GM18499 (cell line): ENCODE data around the gene IRF2.

Source experiments
- ATAC-seq: cut with Tn5 transposase; IDR thresholded peaks from one replicate; pipeline ENCODE4 v1.9.1; 2021; ENCODE audit warnings: moderate number of reproducible peaks; ENCODE audit not compliant: insufficient read depth, unreplicated experiment

Gene IRF2

DNA sequence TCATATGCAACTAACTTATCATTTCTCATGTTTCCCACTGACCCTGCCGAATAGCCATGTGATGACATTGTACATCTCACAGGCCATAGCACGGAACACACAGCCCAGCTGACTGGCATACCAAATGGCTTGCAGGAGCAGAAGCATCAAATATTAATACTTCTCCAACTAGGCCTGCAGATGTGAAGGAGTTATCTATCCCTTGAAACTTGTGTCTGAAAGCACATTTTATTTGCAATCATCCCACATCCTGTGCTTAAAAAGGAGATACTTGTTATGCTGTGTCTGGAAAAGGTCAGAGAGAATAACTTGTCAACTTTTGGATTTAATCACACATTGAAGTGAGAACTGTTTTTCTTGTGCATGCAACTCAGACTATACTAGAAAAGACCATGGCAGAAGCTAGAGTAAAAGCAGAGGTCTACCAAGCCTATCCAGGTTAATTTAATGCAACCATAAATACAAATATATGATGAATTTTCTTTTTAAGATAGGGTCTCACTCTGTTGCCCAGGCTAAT lies 100.4 kb downstream of the IRF2 start:
- no peak for ATAC-seq

DNA sequence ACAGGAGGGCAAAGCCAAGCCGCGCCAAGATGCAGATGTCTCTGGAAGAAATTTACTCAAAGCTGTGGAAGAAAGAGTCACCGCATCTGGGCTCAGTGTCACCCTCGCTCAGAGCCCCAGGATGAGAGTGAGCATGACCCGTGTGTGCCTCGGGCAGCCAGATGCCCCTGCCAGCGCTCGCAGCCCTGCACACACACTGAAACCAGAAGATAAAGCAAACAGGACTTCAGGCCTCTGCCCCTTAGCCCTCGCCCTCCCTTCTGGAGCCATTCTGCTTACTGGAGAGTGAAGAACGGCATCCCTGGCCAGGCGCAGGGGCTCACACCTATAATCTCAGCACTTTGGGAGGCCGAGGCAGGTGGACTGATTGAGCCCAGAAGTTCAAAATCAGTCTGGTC lies 103.0 kb downstream of the IRF2 start:
- no peak for ATAC-seq

DNA sequence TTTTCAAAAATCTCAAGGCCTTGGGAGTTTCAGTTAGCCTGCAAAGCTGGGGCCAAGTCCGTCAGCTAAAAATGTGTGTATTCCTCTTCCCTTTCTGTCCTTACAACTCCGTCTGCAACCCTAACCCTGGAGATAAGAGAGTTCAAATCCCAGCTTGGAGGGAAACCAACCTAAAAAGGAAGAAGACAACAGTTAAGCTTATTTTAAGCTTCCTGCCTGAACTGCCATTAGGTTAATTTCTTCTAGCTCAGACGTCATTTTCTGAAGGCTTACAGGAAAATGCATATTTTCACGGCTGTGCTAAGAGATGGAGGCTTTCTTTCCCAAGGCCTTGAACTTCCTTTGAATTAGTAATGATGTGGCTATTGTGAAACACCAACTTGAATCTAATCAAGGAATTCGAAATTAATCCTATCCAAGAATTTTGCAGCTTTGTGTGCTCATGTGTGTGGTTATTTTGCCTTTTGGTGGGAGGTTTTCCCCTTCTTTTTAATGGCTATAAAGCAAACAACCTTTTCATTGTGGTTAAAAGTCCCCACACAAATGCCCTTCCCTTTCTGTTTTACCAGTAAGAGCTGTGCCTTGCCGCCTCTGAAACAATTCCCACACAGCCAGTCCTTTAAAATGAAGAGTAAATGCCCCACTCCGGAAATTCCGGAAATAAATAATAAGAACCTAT lies 103.5 kb downstream of the IRF2 start:
- ATAC-seq: no peak

DNA sequence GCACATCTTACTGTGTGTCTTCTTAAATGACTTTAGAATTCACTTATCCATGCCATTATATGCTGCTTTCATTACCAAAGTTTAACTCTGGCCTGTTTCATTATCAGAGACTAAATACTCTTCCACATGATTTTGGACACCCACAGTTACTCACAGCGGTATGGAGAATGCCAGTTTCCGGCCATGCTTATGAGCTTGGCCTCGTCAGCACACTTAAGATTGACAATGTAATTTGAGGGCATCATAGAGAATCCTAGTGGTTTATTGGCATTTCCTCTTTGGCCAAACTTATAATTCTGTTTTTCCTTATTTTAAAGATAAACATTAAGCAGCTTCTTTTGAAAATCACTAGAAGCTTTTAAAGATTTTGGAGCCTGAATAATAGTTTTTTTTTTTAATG lies 104.5 kb downstream of the IRF2 start:
- no peak for ATAC-seq

DNA sequence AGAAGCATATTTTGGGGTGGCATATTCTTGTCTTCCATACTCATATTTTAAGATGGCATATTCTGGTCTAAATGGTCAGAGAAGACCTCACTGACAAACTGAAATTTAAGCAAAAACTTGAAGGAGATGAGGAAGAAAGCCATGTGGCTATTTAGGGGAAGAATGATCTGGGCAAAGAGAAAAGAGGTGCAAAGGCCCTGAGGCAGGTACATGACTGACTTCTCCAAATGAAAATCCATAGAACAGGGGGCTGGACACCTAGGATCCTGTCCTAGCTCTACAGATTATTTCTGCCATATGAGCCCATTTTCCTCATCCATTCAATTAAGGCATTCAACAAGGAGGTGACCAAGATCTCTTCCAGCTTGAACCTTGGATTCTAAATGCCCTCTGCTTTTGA lies 105.6 kb downstream of the IRF2 start:
- ATAC-seq: no peak

DNA sequence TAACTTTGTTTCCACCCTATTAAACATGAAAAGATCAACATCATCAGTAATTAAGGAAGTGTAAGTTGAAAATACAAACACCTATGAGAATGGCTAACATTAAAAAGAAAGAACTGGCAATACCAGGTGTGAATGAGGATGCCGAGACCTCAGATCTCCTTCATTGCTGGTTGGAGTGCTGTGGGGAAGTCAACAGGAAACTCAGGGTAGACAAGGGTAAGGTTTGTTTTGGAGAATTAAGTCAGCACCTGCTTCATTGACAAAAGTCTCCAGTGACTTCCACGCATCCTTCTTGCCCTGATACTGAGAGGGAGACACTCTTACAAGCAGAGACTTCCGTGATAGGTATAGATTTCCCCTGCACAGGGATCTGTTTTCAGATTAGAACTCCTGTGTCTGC lies 106.1 kb downstream of the IRF2 start:
- ATAC-seq: no peak

DNA sequence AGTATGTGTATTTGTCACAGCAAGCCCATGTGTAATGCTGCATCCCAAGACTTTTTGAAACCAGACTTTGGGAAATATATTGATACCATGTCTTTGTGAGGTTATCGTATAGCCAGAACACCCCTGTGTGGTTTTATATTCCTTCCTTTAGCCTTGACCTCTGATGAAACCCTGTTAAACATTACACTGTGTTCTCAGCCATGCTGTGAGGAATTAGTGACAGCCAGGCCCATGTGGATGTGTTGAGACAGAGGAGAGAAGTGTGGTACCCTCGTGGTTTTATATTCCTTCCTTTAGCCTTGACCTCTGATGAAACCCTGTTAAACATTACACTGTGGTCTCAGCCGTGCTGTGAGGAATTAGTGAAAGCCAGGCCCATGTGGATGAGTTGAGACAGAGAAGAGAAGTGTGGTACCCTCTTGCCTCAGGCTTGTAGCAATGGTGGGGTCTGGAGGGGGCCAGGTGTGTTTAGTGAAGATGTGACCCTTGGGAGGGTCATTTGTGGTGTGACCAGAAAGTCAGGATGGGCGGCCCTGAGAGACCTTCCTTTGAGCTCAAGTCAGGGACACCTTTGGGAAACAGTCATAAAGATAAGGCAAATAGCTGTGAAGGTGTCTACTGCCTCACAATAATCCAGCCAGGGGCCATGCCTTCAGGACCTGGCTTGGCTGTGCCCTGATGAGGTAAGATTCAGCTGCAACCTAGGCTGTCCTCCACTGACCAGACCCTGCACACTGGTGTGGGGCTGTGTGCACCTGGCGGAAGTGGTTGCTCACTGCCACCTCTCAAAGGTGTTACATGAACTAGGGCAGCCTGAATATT lies 110.0 kb downstream of the IRF2 start:
- no peak for ATAC-seq

DNA sequence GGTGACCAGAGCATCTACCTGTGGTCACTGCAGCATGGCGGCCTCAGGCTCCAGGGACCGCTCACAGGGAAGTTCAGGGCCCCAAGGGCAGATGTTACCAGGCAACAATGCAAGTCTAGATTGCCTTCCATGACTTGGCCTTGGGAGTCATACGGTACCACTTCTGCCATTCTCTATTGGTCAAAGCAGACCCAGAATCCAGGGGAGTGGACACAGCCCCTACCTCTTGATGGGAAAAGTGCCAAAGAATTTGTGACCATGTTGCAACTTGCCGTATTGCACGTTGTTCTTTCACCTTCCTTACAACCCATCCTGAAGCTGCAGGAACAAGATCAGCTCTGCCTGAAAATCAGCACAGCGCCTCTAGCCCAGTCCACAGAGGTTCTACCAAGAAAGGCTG lies 111.1 kb downstream of the IRF2 start:
- ATAC-seq: no peak

DNA sequence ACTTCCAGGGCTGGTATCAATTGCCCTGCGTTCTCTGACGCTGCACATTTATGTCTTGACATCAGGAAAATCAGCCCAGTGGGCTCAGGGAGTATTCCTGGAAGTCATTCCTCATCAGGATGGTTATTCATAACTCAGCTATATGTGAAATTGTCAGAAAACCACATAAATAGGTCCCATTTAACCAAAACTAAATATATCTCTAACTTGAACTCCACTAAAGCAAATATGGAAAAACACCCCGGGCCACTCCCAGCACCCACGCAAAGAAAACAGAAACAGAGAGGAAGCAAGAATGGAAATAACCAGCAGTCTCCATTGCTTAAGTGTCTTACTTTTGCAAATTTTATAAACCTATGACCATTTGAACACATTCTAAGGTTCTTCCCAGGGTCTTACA lies 112.0 kb downstream of the IRF2 start:
- no peak for ATAC-seq

DNA sequence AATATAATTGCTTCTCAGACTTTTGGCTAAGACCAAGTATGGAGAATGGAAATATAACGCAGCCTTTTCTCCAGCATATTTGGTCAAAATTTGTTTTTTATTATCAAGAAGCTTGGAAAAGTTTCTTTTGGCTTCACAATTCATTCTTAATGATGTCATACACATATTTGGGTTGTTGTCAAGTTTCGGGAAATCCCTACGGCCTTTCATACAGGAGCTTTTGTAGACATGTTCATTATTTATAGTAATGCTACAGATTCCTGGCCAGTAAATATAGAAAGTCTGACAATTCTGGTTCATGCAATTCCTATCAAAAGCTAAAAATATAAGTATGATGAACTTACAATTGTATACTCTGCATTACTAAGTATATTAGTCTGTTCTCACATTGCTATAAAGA lies 112.9 kb downstream of the IRF2 start:
- no peak for ATAC-seq

DNA sequence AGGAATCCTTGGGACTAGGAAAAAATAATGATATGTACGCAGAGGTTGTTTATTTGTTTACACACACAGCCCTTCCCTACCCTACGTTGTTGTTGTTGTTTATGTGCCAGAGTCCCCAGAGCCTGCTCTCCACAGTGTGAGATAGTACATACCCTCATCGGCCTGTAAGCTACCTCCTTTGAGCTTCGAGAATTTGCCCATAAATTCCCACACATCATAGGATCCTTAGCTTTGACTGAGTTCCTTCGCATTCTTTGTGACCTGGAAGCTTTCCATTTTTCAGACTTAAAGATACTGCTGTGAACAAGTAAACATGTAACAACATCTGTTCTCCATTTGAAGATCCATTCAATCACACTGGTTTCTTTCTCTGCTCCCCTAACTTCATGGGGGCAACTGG lies 114.5 kb downstream of the IRF2 start:
- no peak for ATAC-seq

DNA sequence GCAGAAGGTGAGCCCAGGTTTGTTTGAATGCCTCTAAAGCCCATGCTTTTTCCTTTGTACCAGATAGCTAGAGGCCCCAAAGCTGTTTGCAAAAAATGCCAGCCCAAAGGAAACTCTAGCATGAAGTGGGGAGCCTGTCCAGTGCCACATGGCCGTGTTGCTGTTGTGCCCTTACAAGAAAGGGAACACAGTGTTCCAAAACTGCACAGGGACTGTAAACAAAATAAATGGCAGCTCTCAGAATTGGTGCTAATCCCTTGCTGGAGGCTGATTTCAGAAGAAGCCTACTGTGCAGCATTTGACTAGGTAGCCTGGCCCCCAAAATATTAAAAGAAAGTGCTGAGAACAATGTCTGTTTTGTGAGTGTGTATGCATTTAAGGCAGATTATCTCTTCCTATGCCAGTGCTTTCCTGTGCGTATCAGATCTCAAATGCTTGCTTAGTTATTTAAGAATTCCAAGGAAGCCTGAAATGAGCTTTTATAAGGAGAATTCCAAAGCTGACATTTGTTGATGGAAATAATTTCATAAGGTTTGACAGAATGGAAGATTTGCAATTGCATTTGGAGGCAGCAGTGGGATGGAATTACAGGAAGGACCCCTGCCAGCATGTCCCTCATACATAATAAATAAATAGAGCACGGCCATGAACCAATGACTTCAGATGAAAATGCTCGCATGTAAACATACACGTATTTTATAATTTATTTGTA lies 115.7 kb downstream of the IRF2 start:
- no peak for ATAC-seq

DNA sequence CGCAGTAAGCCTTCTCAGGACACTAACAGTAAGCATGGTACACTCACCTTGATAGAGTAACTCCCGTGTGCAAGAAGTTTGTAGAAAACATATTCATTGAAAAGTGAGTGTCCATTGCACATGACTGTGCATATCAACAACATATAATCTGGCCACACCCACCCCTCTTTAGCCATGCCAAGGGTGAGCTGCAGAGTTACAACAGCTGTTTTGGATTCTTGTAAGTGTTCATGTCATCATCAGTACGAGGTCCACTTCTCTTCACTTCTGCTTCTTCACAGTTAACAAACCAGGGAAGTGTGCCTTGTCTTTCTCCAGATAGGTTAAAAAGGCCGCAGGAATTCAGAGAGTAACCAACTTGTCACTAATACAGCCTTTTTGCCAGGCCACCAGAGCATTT lies 116.6 kb downstream of the IRF2 start:
- no peak for ATAC-seq

DNA sequence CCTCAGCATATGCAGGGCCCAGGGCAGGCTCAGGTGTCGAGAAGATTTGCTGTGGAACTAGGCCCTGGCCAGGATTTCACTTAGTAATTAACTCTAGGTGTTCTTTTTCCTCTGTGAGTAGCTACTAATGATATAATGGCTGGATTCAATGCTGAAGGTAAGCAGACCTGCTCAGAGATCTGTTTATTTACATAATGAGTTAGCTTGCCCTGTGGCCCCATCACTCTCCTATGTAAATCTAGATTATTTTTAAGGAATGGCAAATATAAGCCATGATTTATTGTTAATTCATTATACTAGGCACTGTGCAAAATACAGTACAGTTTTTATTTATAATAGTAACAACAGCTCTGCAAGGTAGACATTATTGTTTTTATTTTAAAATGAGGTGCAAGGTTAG lies 117.2 kb downstream of the IRF2 start:
- no peak for ATAC-seq

DNA sequence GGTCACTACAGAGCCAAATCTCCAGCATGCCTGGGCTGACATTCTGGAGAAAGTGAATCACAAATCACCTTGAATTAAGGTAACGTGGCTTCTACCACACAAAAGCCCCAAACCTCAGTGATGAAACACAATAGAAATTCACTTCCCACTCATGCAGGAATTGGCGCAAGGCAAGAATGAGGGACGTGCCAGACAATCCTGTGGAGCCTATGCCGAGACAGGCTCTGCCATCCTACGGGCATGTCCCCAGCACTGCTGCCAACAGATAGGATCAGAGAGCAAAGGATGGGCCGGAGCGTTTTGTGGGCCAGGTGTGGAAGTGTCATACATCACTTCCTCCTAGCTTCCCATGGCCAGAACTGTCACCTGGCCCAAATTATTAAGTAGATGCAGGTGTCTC lies 118.0 kb downstream of the IRF2 start:
- ATAC-seq: no peak

DNA sequence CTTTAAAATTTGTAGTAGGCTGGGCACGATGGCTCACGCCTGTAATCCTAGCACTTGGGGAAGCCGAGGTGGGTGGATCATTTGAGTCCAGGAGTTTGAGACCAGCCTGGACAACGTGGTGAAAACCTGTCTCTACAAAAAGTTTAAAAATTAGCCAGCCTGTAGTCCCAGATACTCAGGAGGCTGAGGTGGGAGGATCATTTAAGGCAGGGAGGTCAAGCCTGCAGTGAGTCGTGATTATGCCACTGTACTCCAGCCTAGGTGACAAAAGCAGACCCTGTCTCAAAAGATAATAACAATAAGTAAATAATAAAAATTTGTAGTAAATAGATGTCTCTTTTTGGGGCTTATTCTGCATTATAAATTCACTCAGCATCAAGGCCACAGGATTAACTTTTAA lies 118.5 kb downstream of the IRF2 start:
- no peak for ATAC-seq

DNA sequence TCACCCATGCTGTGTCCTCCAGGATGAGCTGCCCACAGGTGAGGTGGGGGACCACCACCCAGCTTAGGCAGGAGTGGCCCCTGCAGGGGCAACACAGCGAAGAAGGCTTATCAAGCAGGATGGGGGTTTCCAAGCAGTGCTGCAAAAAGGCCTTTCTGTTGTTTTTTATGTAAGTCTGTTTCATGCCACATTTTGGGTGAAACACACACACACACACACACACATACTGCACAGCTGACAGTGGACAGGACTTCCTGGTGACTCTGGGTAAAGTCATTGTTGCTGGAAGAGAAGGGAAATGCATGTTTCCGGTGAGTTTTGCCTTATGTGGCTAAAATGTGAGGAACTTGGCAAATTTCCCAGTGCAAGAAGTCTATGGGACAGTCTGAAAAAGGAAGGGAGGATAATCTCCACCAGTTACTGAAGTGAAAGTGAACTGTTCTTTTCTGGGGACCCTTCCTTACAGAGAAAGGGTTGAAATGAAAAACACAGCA lies 119.2 kb downstream of the IRF2 start:
- no peak for ATAC-seq

DNA sequence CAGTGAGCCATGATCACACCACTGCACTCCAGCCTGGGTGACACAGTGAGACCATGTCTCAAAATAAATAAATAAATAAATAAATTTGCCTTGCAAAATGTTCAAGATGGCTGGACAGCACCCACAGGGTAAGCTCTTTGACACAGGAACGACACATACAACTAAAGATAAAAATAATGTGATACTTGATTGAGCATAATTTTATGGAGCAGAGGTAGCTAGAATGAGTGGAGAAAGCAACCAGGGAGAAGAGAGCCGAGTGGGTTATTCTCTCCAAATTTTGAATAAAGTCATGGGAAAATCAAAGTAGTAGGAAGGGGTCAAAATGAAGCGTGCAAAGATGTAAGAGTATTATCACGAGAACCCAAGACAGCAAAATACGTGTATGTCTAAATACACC lies 121.5 kb downstream of the IRF2 start:
- ATAC-seq: no peak

DNA sequence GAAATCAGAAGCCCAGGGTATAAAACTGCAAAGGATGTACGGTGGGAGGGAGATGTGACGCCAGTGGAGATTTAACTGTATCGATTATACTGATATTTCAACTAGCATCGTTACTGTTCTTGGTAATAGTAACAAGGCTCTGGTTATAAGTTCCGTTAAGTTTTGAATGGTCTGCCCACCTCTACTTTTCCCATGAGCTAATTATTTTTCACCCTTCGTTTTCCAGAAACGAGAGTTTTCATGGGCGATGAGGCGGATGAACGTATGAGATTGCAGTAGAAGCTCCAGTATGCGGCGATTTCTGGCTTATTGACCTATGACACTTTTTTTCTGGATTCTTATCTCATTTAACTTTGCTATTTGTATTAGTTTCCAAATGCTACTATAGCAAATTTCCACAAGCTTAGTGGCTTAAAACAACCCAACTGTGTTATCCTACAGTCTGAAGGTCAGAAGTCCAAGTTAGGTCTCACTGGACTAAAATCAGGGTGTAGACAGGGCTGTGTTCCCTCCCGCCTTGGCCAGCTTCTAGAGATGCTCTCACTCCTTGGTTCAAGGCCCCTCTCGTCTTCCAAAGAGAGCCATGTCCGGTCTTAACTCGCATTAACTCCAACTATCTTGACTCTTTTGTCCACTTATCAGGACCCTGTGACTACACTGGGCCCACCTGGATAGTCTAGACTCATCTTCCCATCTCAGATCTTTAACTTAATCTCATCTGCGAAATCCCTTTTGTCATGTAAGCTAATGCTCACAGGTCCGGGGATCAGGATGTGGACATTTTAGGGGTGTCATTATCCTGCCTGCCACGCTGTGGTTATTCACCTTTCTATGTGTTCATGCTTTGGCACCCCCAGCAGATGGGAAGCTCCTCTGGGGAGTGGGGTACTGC lies 122.5 kb downstream of the IRF2 start:
- no peak for ATAC-seq

DNA sequence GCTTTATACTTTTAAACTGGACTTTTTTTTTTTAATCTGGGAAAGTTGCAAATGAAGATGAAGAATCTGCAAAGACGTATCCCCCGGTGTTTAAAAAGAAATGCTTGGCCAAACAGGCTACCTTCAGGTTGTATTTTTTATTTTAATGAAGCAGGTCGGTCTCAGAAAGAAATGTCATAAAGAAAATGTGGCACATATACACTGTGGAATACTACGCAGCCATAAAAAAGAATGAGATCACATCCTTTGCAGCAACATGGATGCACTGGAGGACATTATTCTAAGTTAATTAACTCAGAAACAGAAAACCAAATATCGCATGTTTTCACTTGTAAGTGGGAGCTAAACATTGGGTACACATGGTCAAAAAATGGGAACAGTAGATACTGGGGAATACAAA lies 123.4 kb downstream of the IRF2 start:
- no peak for ATAC-seq
